ENCODE data around the gene HOXA6. TPM values are rescaled to one million over a fixed set of nuclear protein-coding genes. Genes with fewer than 3 reads are reported as not detected.

The HOXA6 gene
- total RNA-seq, 2 experiments from 2014 or later = not detected

DNA sequence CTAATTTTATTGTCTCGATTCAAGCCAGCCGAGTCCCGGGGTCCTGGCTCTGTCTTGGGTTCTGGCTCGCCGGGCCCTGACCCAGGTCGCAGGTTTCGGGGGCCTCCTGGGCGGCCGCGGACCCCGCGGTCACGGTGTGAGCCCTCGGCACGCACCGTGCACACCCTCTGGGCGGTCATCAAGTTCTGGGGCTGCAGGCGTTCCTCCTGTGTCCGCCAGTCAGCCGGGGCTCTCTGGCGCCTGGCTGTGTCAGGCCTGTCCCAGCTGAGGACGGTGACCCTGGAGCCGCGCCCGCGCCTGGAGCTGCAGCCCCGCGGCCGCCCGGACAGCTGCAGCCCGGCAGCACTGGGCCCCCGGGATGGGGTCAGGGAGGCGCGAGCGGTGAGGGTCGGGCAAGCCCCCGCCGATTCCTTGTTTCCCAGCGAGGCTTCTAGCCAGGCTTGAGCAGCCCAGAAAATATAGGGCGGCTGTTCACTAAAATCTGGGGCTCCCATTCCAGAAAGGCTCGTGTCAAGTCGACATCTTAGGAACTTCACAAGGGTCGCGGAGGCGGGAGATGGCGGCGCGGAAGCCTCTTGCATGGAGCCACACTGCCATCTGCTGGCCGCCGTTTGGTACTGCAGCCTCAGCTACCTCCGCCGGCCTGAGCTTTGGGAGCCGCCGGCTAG lies 13.1 kb upstream of the HOXA6 start:
- peak; percentile 79 for DNase-seq
- H3K9me3 Mint-ChIP-seq = no peaks in the 10 kb centered on the region
- no peak overlapping the region for H3K27ac Mint-ChIP-seq
- ChIA-PET POLR2A (interaction anchor here (0.9 to 1.9 kb wide), 3 partner anchors 10 to 481 kb away, joined by 3 to 7 read pairs (median 3); no protein-coding TSS in a partner anchor), CTCF (interaction anchor here (0.6 to 2.4 kb wide), 25 partner anchors 9 to 1298 kb away, joined by 3 to 16 read pairs (median 6); partner anchors contain the start of gene HOXA3)
- H3K4me3 Mint-ChIP-seq = peak overlapping the region; percentile 53
- H3K36me3 Mint-ChIP-seq (ENCODE audit: low read depth) = no peaks in the 10 kb centered on the region
- H3K27me3 Mint-ChIP-seq = peaks cover 84% of the 10 kb centered on the region
- peaks cover 18% of the 10 kb centered on the region for H3K4me1 Mint-ChIP-seq

DNA sequence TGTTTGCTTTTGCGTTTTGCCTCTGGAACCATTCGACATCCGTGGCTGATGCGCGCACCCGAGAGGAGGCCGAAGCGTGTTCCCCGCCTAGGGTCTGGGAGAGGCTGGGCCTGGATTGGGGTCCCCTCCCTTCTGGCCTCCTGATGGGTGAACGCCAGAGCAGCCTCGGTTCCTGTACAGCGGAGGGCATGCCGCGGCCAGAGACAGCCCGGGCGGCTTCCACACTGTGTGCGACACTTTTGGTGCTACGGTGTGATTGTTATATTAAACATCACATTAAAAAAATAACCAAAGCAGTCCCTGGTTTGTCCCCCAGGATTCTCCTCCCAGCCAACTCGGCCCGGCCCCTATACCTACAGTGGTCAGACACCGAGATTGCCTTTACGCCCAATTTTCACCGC lies 12.6 kb upstream of the HOXA6 start:
- Mint-ChIP-seq H3K27me3 (peaks cover 86% of the 10 kb centered on the region), H3K9me3 (no peaks in the 10 kb centered on the region), H3K36me3 (ENCODE audit: low read depth) (peaks cover 3% of the 10 kb centered on the region), H3K4me3 (no peak overlapping the region), H3K27ac (no peak overlapping the region), H3K4me1 (peaks cover 20% of the 10 kb centered on the region)
- ChIA-PET CTCF (interaction anchor here (0.9 to 1.7 kb wide), 12 partner anchors 10 to 791 kb away, joined by 3 to 16 read pairs (median 7); no protein-coding TSS in a partner anchor), POLR2A (interaction anchor here (1.0 to 1.9 kb wide), 2 partner anchors 9 to 481 kb away, joined by 3 to 7 read pairs; no protein-coding TSS in a partner anchor)
- DNase-seq = no peak

DNA sequence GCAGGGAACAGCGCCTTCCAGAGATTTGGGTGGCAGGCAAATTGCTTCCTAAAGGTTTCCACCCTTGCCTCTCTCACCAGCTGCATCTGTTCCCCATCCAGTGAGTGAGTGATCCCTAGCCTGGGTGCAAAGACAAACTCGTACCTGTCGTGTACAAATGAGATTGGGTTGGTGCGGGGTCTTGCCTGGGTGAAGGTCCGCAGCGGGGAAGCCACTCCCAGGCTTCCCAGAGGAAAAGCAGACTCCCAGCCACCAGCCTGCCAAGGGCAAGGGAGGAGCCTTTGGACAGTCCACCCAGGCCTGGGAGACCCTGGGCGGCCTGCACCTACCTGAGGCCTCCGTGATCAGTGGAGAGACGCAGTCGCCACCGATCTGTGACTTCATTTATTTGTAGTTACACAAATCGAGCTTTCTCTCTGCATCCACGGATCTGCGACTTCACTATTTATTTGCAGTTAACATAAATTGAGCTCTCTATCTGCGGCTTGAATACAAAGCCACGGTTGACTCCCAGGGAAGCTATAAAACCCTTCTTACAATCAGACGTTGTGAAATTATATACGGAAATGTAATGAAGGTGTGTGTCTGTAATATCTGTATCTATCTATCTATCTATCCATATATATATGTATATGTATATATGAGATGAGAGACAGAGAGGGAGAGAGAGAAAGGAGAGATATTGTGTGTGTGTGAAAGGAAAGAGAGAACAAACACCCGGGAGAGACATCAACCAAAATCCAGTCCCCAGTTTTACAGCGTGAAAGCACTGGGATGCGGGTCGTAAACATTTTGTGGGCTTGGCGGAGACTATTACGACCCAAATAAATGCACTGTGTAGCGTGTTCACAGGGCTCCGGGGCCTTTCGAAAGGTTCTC lies 11.9 kb upstream of the HOXA6 start:
- H3K4me3 Mint-ChIP-seq = no peak overlapping the region
- peaks cover 3% of the 10 kb centered on the region for H3K36me3 Mint-ChIP-seq (ENCODE audit: low read depth)
- CTCF ChIA-PET = interaction anchor here (0.9 to 1.6 kb wide), 8 partner anchors 10 to 790 kb away, joined by 3 to 8 read pairs (median 4); no protein-coding TSS in a partner anchor
- POLR2A ChIA-PET = no interaction called here
- DNase-seq = no peak
- H3K27me3 Mint-ChIP-seq = peaks cover 88% of the 10 kb centered on the region
- peaks cover 21% of the 10 kb centered on the region for H3K4me1 Mint-ChIP-seq
- no peaks in the 10 kb centered on the region for H3K9me3 Mint-ChIP-seq
- no peak overlapping the region for H3K27ac Mint-ChIP-seq

DNA sequence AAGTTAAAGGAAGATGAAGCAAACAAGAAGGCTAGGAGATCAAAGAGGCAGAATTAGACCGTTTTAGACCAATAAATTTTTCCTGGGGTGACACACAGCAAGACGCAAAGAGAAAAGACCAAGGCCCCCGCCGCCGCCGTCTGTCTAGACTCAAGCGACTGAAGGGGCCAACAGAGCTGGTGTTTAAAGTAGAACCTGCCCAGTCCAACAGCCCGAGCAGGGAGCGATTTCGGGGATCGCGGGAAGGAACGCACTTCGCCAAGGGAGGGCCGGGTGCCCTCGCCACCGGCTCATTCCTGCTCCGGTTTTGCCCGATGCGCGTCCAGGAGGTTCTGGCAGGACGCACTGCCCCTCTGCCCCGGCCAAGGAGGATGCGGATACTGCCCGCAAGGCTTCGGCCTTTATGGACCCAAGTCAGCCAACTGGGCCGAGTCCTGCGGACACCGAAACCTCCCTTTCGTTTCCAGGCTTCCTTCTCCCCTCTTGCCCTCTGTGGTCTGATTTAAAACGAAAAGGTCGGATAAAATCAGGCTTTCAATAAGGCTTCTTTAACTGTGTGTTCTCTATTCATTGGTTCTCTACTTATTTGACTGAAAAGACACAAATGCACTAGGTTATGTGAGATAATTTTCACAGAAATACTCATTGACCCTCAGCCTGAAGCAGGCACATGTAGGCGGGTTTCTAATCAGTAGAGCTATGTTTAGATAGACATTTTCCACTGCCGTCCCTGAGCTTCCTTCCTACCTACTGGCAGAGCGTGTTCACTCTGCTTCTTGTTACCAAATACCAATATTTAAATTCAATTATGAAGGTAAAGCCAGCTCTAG lies 11.1 kb upstream of the HOXA6 start:
- DNase-seq = no peak
- no peak overlapping the region for H3K27ac Mint-ChIP-seq
- peaks cover 88% of the 10 kb centered on the region for H3K27me3 Mint-ChIP-seq
- H3K4me1 Mint-ChIP-seq = peaks cover 21% of the 10 kb centered on the region
- H3K4me3 Mint-ChIP-seq = no peak overlapping the region
- peaks cover 3% of the 10 kb centered on the region for H3K36me3 Mint-ChIP-seq (ENCODE audit: low read depth)
- POLR2A ChIA-PET = no interaction called here
- no peaks in the 10 kb centered on the region for H3K9me3 Mint-ChIP-seq
- CTCF ChIA-PET = interaction anchor here (1.0 to 1.6 kb wide), 7 partner anchors 9 to 304 kb away, joined by 3 to 8 read pairs (median 4); no protein-coding TSS in a partner anchor

DNA sequence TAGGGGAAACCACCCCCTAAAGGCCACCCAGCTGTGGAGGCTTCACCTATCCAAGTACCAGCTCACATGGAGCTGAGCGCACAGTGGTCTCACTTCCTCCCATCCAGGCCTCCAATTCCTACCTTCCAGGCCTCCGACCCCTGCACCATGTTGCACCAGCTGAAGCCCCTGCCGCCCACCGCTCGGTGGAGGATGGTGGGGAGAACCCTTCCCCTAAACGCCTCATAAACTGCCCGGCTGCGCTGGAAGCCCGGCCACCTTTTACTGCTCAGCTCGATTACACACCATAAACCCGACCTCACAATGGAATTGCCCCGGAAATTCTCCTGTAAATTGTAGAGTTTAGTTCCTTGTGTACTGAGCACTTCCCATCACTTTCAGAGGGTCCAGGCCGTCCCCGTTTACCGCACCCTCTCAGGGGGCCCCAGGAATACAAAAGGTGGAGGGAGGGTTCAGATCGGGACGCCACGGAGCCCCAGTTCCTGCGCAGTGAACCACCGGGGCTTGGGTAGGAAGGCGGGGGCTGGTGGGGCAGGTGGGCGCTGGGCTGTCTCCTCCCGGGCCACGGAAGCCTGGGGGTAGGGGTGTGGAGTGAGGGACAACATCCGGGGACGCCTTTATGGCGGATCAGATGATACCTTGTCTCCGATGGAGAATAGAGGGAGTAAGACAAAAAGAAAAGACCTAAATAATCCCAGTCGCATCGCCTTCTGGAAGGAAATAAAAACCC lies 10.3 kb upstream of the HOXA6 start:
- ChIA-PET POLR2A (no interaction called here), CTCF (interaction anchor here (1.3 kb wide), 1 partner anchor 38 kb away, joined by 6 read pairs; no protein-coding TSS in a partner anchor)
- H3K4me3 Mint-ChIP-seq = no peak overlapping the region
- DNase-seq = no peak
- peaks cover 89% of the 10 kb centered on the region for H3K27me3 Mint-ChIP-seq
- H3K4me1 Mint-ChIP-seq = peaks cover 21% of the 10 kb centered on the region
- H3K36me3 Mint-ChIP-seq (ENCODE audit: low read depth) = peaks cover 3% of the 10 kb centered on the region
- H3K9me3 Mint-ChIP-seq = no peaks in the 10 kb centered on the region
- peak overlapping the region; percentile 48 for H3K27ac Mint-ChIP-seq

DNA sequence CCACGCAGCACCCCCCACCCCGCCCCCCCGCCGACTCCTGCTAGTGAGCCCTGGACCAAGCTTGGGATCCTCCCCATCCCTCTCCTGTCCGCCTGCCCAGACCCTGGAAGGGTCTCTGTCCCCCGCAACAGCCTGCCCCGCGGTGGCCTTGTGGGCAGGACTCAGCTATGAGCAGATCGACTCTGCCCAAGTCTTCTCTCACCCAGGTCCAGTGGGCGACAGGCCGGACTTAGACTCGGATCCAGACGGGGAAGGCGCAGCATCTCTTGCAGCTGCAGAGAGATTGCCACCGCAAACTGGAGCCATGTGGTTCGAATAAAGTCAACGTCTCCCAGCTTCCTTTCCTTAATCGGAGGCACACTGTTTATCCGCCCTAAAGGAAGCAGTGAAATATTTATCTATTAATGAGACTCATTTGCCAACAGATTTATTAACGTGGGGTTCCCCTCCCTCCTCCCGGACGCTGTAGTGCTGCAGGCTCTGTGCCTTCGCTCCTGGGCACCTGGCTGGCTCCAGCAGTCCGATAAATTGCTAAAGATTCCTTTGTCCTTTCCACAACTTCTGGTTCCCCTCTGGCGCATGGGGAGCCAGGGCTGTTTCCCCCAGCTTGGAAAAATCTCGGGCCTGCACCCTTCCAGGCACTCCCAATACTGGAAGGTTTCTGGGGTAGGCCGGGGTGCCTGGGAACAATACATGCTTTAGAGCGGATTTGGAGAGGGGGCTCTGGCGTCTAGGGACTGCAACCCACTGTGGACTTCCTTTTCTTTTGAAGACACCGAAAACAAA lies 9.5 kb upstream of the HOXA6 start:
- peaks cover 22% of the 10 kb centered on the region for H3K4me1 Mint-ChIP-seq
- CTCF ChIA-PET = interaction anchor here (1.3 kb wide), 1 partner anchor 39 kb away, joined by 6 read pairs; no protein-coding TSS in a partner anchor
- H3K9me3 Mint-ChIP-seq = no peaks in the 10 kb centered on the region
- DNase-seq = no peak
- peak overlapping the region; percentile 48 for H3K27ac Mint-ChIP-seq
- POLR2A ChIA-PET = no interaction called here
- H3K4me3 Mint-ChIP-seq = peak overlapping the region; percentile 27
- H3K27me3 Mint-ChIP-seq = peaks cover 87% of the 10 kb centered on the region
- peaks cover 3% of the 10 kb centered on the region for H3K36me3 Mint-ChIP-seq (ENCODE audit: low read depth)

DNA sequence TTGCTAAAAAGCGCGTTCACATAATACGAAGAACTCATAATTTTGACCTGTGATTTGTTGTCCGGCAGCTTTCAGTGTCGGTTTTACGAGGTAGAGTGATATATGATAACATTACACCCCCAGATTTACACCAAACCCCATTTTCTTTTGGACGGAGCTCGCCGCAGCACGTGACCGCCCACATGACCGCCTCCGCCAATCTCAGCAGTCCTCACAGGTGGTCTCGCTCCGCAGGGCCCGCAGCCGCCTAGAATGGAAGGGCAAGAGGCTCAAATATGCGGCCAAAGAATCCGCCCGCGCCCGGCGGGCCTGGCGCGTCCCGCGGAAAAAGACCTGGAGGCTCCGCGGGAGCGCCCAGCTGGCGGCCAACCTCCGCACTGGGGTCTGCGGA lies 8.9 kb upstream of the HOXA6 start, which contains the start of gene HOXA7:
Gene HOXA7, minus strand, starts transcription at position 168 of the 391 bp plus-strand sequence. Its CDS starts 130 bp downstream, at position 38.
- peak within 1 kb of the TSS; percentile 48 for H3K27ac Mint-ChIP-seq
- DNase-seq = no peak
- H3K27me3 Mint-ChIP-seq = peaks cover 88% of the 10 kb centered on the region
- H3K36me3 Mint-ChIP-seq (ENCODE audit: low read depth) = peaks cover 6% of the 10 kb centered on the region
- CTCF ChIA-PET = no interaction called here
- POLR2A ChIA-PET = no interaction called here
- no peaks in the 10 kb centered on the region for H3K9me3 Mint-ChIP-seq
- peak within 1 kb of the TSS; percentile 54 for H3K4me3 Mint-ChIP-seq
- H3K4me1 Mint-ChIP-seq = peaks cover 28% of the 10 kb centered on the region

DNA sequence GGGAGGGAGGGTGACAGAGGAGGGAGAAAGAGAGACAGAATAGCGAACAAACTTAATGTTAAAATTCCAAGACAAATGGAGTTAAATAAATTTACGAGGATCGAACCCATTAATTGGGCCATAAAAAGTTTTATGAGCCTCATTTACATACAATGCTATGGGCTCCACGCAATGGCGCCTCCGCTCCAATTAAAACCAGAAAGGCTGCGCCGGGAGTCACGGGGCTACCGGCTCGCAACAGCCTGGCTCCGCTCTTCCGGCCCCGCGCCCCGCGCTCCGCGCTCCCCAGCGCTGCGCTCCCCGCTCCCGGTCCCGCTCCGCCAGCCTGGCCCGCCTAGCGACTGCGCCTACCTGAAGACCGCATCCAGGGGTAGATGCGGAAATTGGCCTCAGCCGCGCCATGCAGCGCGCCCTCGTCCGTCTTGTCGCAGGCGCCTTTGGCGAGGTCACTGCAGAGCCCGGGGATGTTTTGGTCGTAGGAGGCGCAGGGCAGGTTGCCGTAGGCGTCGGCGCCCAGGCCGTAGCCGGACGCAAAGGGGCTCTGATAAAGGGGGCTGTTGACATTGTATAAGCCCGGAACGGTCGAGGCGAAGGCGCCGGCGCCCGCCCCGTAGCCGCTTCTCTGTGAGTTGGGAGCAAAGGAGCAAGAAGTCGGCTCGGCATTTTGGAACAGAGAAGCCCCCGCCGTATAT lies 8.4 kb upstream of the HOXA6 start:
- H3K36me3 Mint-ChIP-seq (ENCODE audit: low read depth) = peaks cover 8% of the 10 kb centered on the region
- peak overlapping the region; percentile 54 for H3K4me3 Mint-ChIP-seq
- no peak for DNase-seq
- peak overlapping the region; percentile 35 for H3K27ac Mint-ChIP-seq
- ChIA-PET POLR2A (no interaction called here), CTCF (interaction anchor here (0.9 kb wide), 1 partner anchor 40 kb away, joined by 3 read pairs; no protein-coding TSS in a partner anchor)
- H3K4me1 Mint-ChIP-seq = peaks cover 29% of the 10 kb centered on the region
- peaks cover 90% of the 10 kb centered on the region for H3K27me3 Mint-ChIP-seq
- H3K9me3 Mint-ChIP-seq = no peaks in the 10 kb centered on the region

DNA sequence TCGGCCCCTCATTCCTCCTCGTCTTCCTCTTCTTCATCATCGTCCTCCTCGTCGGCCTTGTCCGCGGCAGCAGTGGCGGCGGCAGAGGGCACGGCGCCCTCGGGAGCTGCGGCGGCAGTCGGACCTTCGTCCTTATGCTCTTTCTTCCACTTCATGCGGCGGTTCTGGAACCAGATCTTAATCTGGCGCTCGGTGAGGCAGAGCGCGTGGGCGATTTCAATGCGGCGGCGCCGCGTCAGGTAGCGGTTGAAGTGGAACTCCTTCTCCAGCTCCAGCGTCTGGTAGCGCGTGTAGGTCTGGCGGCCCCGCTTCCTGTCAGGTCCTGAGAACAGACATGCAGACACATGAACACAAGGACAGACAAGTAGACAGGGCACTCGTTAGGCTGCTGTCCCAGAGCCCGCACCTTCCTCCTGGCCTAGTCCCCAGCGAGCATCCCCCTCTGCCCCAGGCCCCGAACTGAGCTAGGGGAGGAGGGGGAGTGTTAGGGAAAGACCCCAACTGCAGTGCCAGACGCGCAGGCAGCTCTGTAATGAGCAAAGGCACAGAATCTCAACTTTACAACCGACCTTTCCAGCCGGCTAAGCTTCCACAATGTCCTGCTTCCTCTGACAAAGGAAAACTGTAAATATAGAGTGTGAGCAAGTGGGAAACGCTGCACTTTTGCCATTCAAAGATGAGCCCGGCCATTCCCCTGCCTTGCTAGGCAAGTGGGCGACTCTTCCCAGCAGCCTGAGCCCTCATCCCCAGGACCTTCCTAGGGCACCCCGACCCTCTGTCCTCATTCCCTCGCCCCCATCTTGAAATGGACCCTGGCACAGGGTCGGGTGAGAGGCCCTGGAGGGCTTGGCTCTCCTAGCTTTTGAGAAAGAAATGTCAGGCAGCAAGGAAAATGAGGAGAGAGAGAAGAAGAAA lies 7.6 kb upstream of the HOXA6 start:
- DNase-seq = no peak
- Mint-ChIP-seq H3K4me1 (peaks cover 29% of the 10 kb centered on the region), H3K36me3 (ENCODE audit: low read depth) (peaks cover 8% of the 10 kb centered on the region), H3K9me3 (no peaks in the 10 kb centered on the region), H3K27ac (peak overlapping the region; percentile 7), H3K4me3 (peak overlapping the region; percentile 54), H3K27me3 (peaks cover 93% of the 10 kb centered on the region)
- POLR2A ChIA-PET = no interaction called here
- CTCF ChIA-PET = interaction anchor here (0.9 kb wide), 1 partner anchor 41 kb away, joined by 3 read pairs; no protein-coding TSS in a partner anchor

DNA sequence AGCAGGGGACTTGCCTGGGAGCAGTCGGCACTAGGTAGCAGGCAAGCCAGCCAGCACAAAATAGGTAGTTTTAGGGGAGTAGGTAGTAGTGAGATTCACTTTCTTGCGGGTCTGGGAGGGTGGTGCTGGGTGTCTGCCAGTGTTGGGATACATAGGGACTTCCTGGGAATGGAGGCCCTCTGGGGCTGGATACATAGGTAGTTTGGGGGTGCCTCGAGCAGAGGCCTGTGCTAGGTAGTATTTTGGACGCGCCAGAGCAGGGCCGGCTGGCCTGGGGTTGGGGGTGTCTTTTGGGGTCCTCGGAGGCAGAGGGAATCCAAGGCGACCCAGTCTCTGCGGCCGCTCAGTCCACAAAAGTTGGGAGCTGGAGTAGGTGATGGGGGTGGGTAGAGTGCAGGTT lies 6.8 kb upstream of the HOXA6 start:
- H3K36me3 Mint-ChIP-seq (ENCODE audit: low read depth) = peaks cover 8% of the 10 kb centered on the region
- peaks cover 25% of the 10 kb centered on the region for H3K4me1 Mint-ChIP-seq
- POLR2A ChIA-PET = no interaction called here
- DNase-seq = no peak
- H3K27ac Mint-ChIP-seq = no peak overlapping the region
- CTCF ChIA-PET = no interaction called here
- H3K4me3 Mint-ChIP-seq = no peak overlapping the region
- H3K9me3 Mint-ChIP-seq = no peaks in the 10 kb centered on the region
- H3K27me3 Mint-ChIP-seq = peaks cover 92% of the 10 kb centered on the region

Data from activated CD4-positive, alpha-beta memory T cell treated with anti-CD3 and anti-CD28 coated beads, Interleukin-2, amount 10 ng/mL, durations not matched to agents 7 days and 5 days (primary cell).